Hepatocyte (in vitro differentiated cells): ENCODE results near the gene ANKS1B. TPM values are rescaled to one million over a fixed set of nuclear protein-coding genes. Genes with fewer than 3 reads are reported as not detected.
"Not testable (repeated sequence)": the region's sequence is repeated elsewhere in the genome, so short reads cannot be mapped to it uniquely, and the experiment has no call there.

Source experiments
- DNase-seq: peaks from one replicate; pipeline ENCODE4 v3.0.0-alpha.2; 2016; ENCODE audit warnings: low spot score
- H2AFZ ChIP-seq: fragments of 200-600 bp; sonication (generic); 2 replicates; pipeline ENCODE4 v1.6.0; 2016; ENCODE audit warnings: antibody characterized with exemption, mild to moderate bottlenecking
- H3K27ac ChIP-seq: fragments of 200-600 bp; sonication (generic); 2 replicates; pipeline ENCODE4 v1.5.1; 2016; ENCODE audit warnings: mild to moderate bottlenecking
- H3K27me3 ChIP-seq: fragments of 200-600 bp; sonication (generic); 2 replicates; pipeline ENCODE4 v1.6.1; 2016
- H3K36me3 ChIP-seq: fragments of 200-600 bp; sonication (generic); replicated peaks from 2 replicates; pipeline ENCODE4 v1.5.1; 2016; ENCODE audit warnings: low read depth; ENCODE audit not compliant: insufficient read depth
- H3K4me1 ChIP-seq: fragments of 200-600 bp; sonication (generic); 2 replicates; pipeline ENCODE4 v1.5.1; 2016; ENCODE audit warnings: mild to moderate bottlenecking, moderate library complexity; ENCODE audit not compliant: insufficient read depth
- H3K4me2 ChIP-seq: fragments of 200-600 bp; sonication (generic); 2 replicates; pipeline ENCODE4 v1.6.0; 2016
- H3K4me3 ChIP-seq: fragments of 200-600 bp; sonication (generic); 2 replicates; pipeline ENCODE4 v1.5.1; 2016; ENCODE audit warnings: mild to moderate bottlenecking
- H3K79me2 ChIP-seq: fragments of 200-600 bp; sonication (generic); 2 replicates; pipeline ENCODE4 v1.6.0; 2017; ENCODE audit warnings: mild to moderate bottlenecking
- H3K9me2 ChIP-seq: fragments of 200-600 bp; sonication (generic); replicated peaks from 2 replicates; pipeline ENCODE4 v1.6.0; 2017; ENCODE audit warnings: mild to moderate bottlenecking; ENCODE audit not compliant: insufficient read depth
- H3K9me3 ChIP-seq: fragments of 200-600 bp; sonication (generic); 2 replicates; pipeline ENCODE4 v1.5.1; 2016; ENCODE audit warnings: low read depth, mild to moderate bottlenecking
- H4K20me1 ChIP-seq: fragments of 200-600 bp; sonication (generic); 2 replicates; pipeline ENCODE4 v1.6.0; 2016; ENCODE audit warnings: mild to moderate bottlenecking; ENCODE audit not compliant: insufficient read depth, poor library complexity, severe bottlenecking
- CTCF ChIP-seq: fragments of 200-600 bp; sonication (generic); IDR thresholded peaks from 2 replicates; pipeline ENCODE4 v1.5.1; 2016; ENCODE audit warnings: antibody characterized with exemption, mild to moderate bottlenecking; ENCODE audit not compliant: poor library complexity
- EZH2 ChIP-seq: fragments of 200-600 bp; sonication (generic); IDR thresholded peaks from 2 replicates; pipeline ENCODE4 v1.6.1; 2016; ENCODE audit warnings: antibody characterized with exemption, mild to moderate bottlenecking, borderline replicate concordance
- EZH2phosphoT487 ChIP-seq: fragments of 200-600 bp; sonication (generic); IDR thresholded peaks from one replicate; pipeline ENCODE4 v1.6.1; 2018; ENCODE audit warnings: antibody characterized with exemption, mild to moderate bottlenecking, low read depth, moderate library complexity; ENCODE audit not compliant: unreplicated experiment, severe bottlenecking
- WGBS: methylation state at CpG from one replicate; pipeline ENCODE4 v1.1.6; 2016; ENCODE audit warnings: low lambda C conversion rate; ENCODE audit errors: missing lambda C conversion rate; 5-methylcytosine and 5-hydroxymethylcytosine counted together
- polyA plus RNA-seq: library from polyadenylated mRNA; unstranded; fragments of >200 nt; fragmentation: Nextera tagmentation; extraction: Ambion mirVana; gene quantifications from 2 replicates; pipeline ENCODE4 v1.2.1, GENCODE V29; 2016
- total RNA-seq: library from RNA; depleted of rRNA; stranded (reverse); fragments of >200 nt; gene quantifications from 2 replicates; pipeline ENCODE4 v1.2.3, GENCODE V29; 2014

Gene ANKS1B
- total and polyA plus RNA-seq, 2 experiments from 2014 or later, result 1.6 to 2.2 TPM

- TF ChIP-seq EZH2phosphoT487 (no peak), CTCF (no peak), EZH2 (no peak)
- Histone ChIP-seq H2AFZ (no peak overlapping the region), H3K9me2 (no peaks in the 10 kb centered on the region), H3K4me3 (no peak overlapping the region), H3K4me1 (no peaks in the 10 kb centered on the region), H3K27me3 (no peaks in the 10 kb centered on the region), H3K27ac (no peak overlapping the region), H3K4me2 (no peak overlapping the region), H4K20me1 (no peaks in the 10 kb centered on the region), H3K9me3 (no peaks in the 10 kb centered on the region), H3K36me3 (no peaks in the 10 kb centered on the region), H3K79me2 (no peaks in the 10 kb centered on the region)
- 81% methylated on average over 2 of the region's 2 CpGs for WGBS
- DNase-seq, result no peak
Observed at GRCh38 chr12:100024974-100025555, 40.3 kb upstream of the ANKS1B start.

GRCh38 chr12:100020370-100020769 lies 35.6 kb upstream of the ANKS1B start:
- TF ChIP-seq EZH2, result no peak
- TF ChIP-seq CTCF, result no peak
- TF ChIP-seq EZH2phosphoT487, result no peak
- Histone ChIP-seq H3K4me2 (no peak overlapping the region), H3K4me1 (no peaks in the 10 kb centered on the region), H3K27ac (no peak overlapping the region), H3K9me2 (no peaks in the 10 kb centered on the region), H3K79me2 (no peaks in the 10 kb centered on the region), H3K27me3 (no peaks in the 10 kb centered on the region), H3K36me3 (no peaks in the 10 kb centered on the region), H2AFZ (no peak overlapping the region), H3K9me3 (no peaks in the 10 kb centered on the region), H4K20me1 (no peaks in the 10 kb centered on the region), H3K4me3 (no peak overlapping the region)
- WGBS, result 56% methylated on average over 1 of the region's 1 CpG
- no peak for DNase-seq

GRCh38 chr12:100017056-100017455 lies 32.3 kb upstream of the ANKS1B start:
- H3K79me2 ChIP-seq, result no peaks in the 10 kb centered on the region
- no peaks in the 10 kb centered on the region for H4K20me1 ChIP-seq
- no peaks in the 10 kb centered on the region for H3K4me1 ChIP-seq
- H3K9me3 ChIP-seq, result no peaks in the 10 kb centered on the region
- H3K36me3 ChIP-seq, result no peaks in the 10 kb centered on the region
- no peaks in the 10 kb centered on the region for H3K9me2 ChIP-seq
- no peak overlapping the region for H3K4me3 ChIP-seq
- no peak overlapping the region for H3K4me2 ChIP-seq
- WGBS, result 92% methylated on average over 3 of the region's 3 CpGs
- DNase-seq, result no peak
- TF ChIP-seq CTCF (no peak), EZH2 (no peak), EZH2phosphoT487 (no peak)
- no peak overlapping the region for H2AFZ ChIP-seq
- no peaks in the 10 kb centered on the region for H3K27me3 ChIP-seq
- H3K27ac ChIP-seq, result no peak overlapping the region

GRCh38 chr12:100016304-100016703 lies 31.6 kb upstream of the ANKS1B start:
- H3K36me3 ChIP-seq, H3K4me2 ChIP-seq, H3K4me1 ChIP-seq, H3K79me2 ChIP-seq, H3K4me3 ChIP-seq, H2AFZ ChIP-seq, H3K9me3 ChIP-seq, H4K20me1 ChIP-seq, H3K27me3 ChIP-seq, H3K9me2 ChIP-seq, H3K27ac ChIP-seq, DNase-seq: not testable (repeated sequence)
- 96% methylated on average over 4 of the region's 4 CpGs for WGBS

GRCh38 chr12:100005846-100006245 lies 21.1 kb upstream of the ANKS1B start:
- not testable (repeated sequence) for H3K27me3 ChIP-seq, H3K9me2 ChIP-seq, H3K4me2 ChIP-seq, H2AFZ ChIP-seq, H3K4me1 ChIP-seq, H3K36me3 ChIP-seq, H3K4me3 ChIP-seq, H3K9me3 ChIP-seq, H3K79me2 ChIP-seq, H4K20me1 ChIP-seq, DNase-seq, H3K27ac ChIP-seq
- WGBS, result 90% methylated on average over 9 of the region's 9 CpGs
